Measurements from ENCODE around the gene SDK2.

SDK2 gene

DNA sequence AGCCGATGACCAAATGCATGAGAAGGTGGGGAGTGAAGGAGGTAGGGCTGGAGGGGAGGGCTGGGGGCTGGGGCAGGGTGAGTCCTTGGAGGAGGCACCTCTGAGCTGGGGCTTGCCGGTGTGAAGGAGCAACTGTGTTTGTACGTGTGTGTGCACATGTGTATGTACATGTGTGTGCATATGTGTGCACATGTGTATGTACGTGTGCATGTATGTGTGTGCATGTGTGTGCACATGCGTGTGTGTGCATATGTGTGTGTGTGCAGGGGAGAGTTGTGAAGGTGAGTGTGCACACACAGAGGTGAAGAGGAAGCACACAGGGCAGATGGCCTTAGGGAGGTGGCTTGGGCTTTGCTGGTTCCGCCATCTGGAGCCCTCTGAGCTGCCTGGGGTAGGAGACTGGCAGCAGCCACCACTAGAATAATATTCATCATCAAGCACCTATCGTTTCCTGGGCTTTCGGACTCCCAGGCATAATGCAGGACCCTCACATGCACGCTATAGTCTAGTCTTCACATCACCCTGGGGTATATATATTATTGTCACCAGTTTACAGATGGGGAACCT is 211.5 kb downstream of the SDK2 start:
- ChIA-PET CTCF (interaction anchor here (4.0 kb wide), 1 partner anchor 278 kb away, joined by 45 read pairs; no protein-coding TSS in a partner anchor), POLR2A (no interaction called here)
- Histone ChIP-seq H3K4me1 (ENCODE audit: control insufficient read depth, insufficient read depth, low read length) (peaks cover 6% of the 10 kb centered on the region), H3K9me3 (ENCODE audit: control insufficient read depth, insufficient read depth, low read depth, low read length) (no peaks in the 10 kb centered on the region), H3K4me3 (ENCODE audit: low read depth, low read length) (no peak overlapping the region), H3K27ac (ENCODE audit: extremely low read depth, low read depth, low read length) (no peak overlapping the region), H3K36me3 (ENCODE audit: control insufficient read depth in 2 of 2, insufficient read depth in 1 of 2, low read length in 2 of 2) (peaks cover 0 to 2% of the 10 kb centered on the region in 2 experiments; a peak in 1 of 3 replicates)
- TF ChIP-seq ZNF132 (tag by site-specific recombination; IDR thresholded peaks at IDR 0.05; ENCODE audit: borderline replicate concordance), result no peak
- TF ChIP-seq MYNN (tag by site-specific recombination; IDR thresholded peaks at IDR 0.05; ENCODE audit: borderline replicate concordance), result no peak
- TF ChIP-seq ZSCAN4 (tag by site-specific recombination; IDR thresholded peaks at IDR 0.05), result peak; percentile 88

GRCh38 chr17:73431401-73432205 is 212.6 kb downstream of the SDK2 start:
- H3K4me1 ChIP-seq (ENCODE audit: control insufficient read depth, insufficient read depth, low read length), result peaks cover 6% of the 10 kb centered on the region
- H3K36me3 ChIP-seq (ENCODE audit: control insufficient read depth in 2 of 2, insufficient read depth in 1 of 2, low read length in 2 of 2), result peaks cover 0 to 2% of the 10 kb centered on the region in 2 experiments; a peak in 1 of 3 replicates
- H3K9me3 ChIP-seq (ENCODE audit: control insufficient read depth, insufficient read depth, low read depth, low read length), result no peaks in the 10 kb centered on the region
- H3K27ac ChIP-seq (ENCODE audit: extremely low read depth, low read depth, low read length), result no peak overlapping the region; the same call in 1 of the 2 replicates
- TF ChIP-seq ZNF621 (tag by site-specific recombination; IDR thresholded peaks at IDR 0.05), result no peak
- TF ChIP-seq ZNF157 (tag by site-specific recombination; IDR thresholded peaks at IDR 0.05), result no peak
- TF ChIP-seq ZFP41 (tag by site-specific recombination; IDR thresholded peaks at IDR 0.05; ENCODE audit: borderline replicate concordance), result no peak
- TF ChIP-seq ZNF768 (tag by site-specific recombination; IDR thresholded peaks at IDR 0.05), result no peak
- TF ChIP-seq ZNF248 (tag by site-specific recombination; IDR thresholded peaks at IDR 0.05), result no peak
- no peak for TF ChIP-seq ZNF623 (tag by site-specific recombination; IDR thresholded peaks at IDR 0.05)
- TF ChIP-seq ZBTB48 (tag by site-specific recombination; IDR thresholded peaks at IDR 0.05), result no peak
- no peak for TF ChIP-seq PRDM1 (tag by site-specific recombination; IDR thresholded peaks at IDR 0.05)
- TF ChIP-seq KLF9 (tag by site-specific recombination; IDR thresholded peaks at IDR 0.05; ENCODE audit: low read depth), result no peak
- TF ChIP-seq WT1 (tag by site-specific recombination; IDR thresholded peaks at IDR 0.05), result no peak
- TF ChIP-seq EGR2 (tag by site-specific recombination; IDR thresholded peaks at IDR 0.05; ENCODE audit: low read depth), result no peak
- POLR2A ChIA-PET, result interaction anchor here (0.6 kb wide), 1 partner anchor 211 kb away, joined by 3 read pairs; no protein-coding TSS in a partner anchor
- H3K4me3 ChIP-seq (ENCODE audit: low read depth, low read length), result no peak overlapping the region
- CTCF ChIA-PET, result interaction anchor here (0.6 to 4.0 kb wide), 13 partner anchors 11 to 768 kb away, joined by 4 to 45 read pairs (median 16); partner anchors contain the start of gene SDK2

- ChIA-PET POLR2A (interaction anchor here (0.6 kb wide), 2 partner anchors 9 to 212 kb away, joined by 3 to 4 read pairs; no protein-coding TSS in a partner anchor), CTCF (interaction anchor here (0.6 to 4.0 kb wide), 23 partner anchors 10 to 1819 kb away, joined by 3 to 45 read pairs (median 8); partner anchors contain the start of gene SDK2)
These were observed 213.4 kb downstream of the SDK2 start for GRCh38 chr17:73430848-73431247.

More at GRCh38 chr17:73430848-73431247, 213.4 kb downstream of the SDK2 start:
- no peak overlapping the region for H3K4me3 ChIP-seq (ENCODE audit: low read depth, low read length)
- peaks cover 6% of the 10 kb centered on the region for H3K4me1 ChIP-seq (ENCODE audit: control insufficient read depth, insufficient read depth, low read length)
- TF ChIP-seq SCRT2 (tag by site-specific recombination; IDR thresholded peaks at IDR 0.05) (0 out of 2 replicates have a peak, but pooled peaks have one; percentile 24), WT1 (tag by site-specific recombination; IDR thresholded peaks at IDR 0.05) (no peak), ZNF121 (tag by site-specific recombination; IDR thresholded peaks at IDR 0.05) (no peak), KLF9 (tag by site-specific recombination; IDR thresholded peaks at IDR 0.05; ENCODE audit: low read depth) (peak; percentile 13; the same call in 1 of the 2 replicates)
- TF ChIP-seq, protein P1, sequence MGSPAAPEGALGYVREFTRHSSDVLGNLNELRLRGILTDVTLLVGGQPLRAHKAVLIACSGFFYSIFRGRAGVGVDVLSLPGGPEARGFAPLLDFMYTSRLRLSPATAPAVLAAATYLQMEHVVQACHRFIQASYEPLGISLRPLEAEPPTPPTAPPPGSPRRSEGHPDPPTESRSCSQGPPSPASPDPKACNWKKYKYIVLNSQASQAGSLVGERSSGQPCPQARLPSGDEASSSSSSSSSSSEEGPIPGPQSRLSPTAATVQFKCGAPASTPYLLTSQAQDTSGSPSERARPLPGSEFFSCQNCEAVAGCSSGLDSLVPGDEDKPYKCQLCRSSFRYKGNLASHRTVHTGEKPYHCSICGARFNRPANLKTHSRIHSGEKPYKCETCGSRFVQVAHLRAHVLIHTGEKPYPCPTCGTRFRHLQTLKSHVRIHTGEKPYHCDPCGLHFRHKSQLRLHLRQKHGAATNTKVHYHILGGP (tag by site-specific recombination; IDR thresholded peaks at IDR 0.05), result peak; percentile 77
- H3K36me3 ChIP-seq (ENCODE audit: control insufficient read depth in 2 of 2, insufficient read depth in 1 of 2, low read length in 2 of 2), result peaks cover 0 to 2% of the 10 kb centered on the region in 2 experiments; a peak in 1 of 3 replicates
- no peaks in the 10 kb centered on the region for H3K9me3 ChIP-seq (ENCODE audit: control insufficient read depth, insufficient read depth, low read depth, low read length)
- no peak overlapping the region for H3K27ac ChIP-seq (ENCODE audit: extremely low read depth, low read depth, low read length)
